HCT116 (cell line): ENCODE data around the gene CSRNP2. TPM values are rescaled to one million over a fixed set of nuclear protein-coding genes. Genes with fewer than 3 reads are reported as not detected.

Experiments used
- ATAC-seq: fragments of 200-7000 bp; cut with Tn5 transposase; 2 replicates; pipeline ENCODE4 v1.9.1; 2020; ENCODE audit warnings: mild to moderate bottlenecking, moderate library complexity
- BruUV-seq: library from RNA; stranded (reverse); fragments of 400-500 nt; replicated peaks from 2 replicates; lab custom pipeline; 2021; lab: Mats Ljungman, UMichigan
- CTCF ChIA-PET: fragments of 300-600 bp; sonication (Branson Sonifier 250); formaldehyde crosslinking; loops from one replicate; lab custom pipeline; 2021; ENCODE audit warnings: antibody characterized with exemption; lab: Charles Lee
- POLR2A ChIA-PET: fragments of 300-600, 350-600 bp; sonication (Branson Sonifier 250); formaldehyde crosslinking; loops from one replicate; lab custom pipeline; 2021; ENCODE audit warnings: antibody characterized with exemption; lab: Charles Lee
- RAD21 ChIA-PET, 2 experiments: fragments of 300-600 bp; sonication (Branson Sonifier 250); formaldehyde crosslinking; loops; one replicate each; lab custom pipeline; 2023; ENCODE audit warnings: low total read pairs in 2 of 2; ENCODE audit not compliant: uncharacterized antibody in 2 of 2, unreplicated experiment in 2 of 2, low non-redundant PET in 1 of 2; lab: Charles Lee
- DNase-seq: peaks from one replicate; pipeline ENCODE4 v3.0.0-alpha.2; 2010; ENCODE audit warnings: low read depth, low spot score
- H2AFZ ChIP-seq: fragments of 200-600 bp; shearing (Covaris generic), sonication (generic); 2 replicates; pipeline ENCODE4 v1.6.1; 2017; ENCODE audit warnings: low read depth, mixed run types, mixed read lengths, antibody characterized with exemption, low read length; ENCODE audit not compliant: poor library complexity, severe bottlenecking
- H3K27ac ChIP-seq: 2 replicates; pipeline ENCODE4 v1.5.1; 2012; ENCODE audit warnings: low read depth, low read length
- H3K27me3 ChIP-seq: fragments of 200-600 bp; sonication (generic); 2 replicates; pipeline ENCODE4 v1.6.1; 2016; ENCODE audit warnings: mixed run types, low read length, mixed read lengths; ENCODE audit not compliant: insufficient read depth
- H3K36me3 ChIP-seq, 2 experiments: fragments of 200-500 bp in 1 of 2; fragments of 200-600 bp in 1 of 2; sonication (Bioruptor generic) in 1 of 2; sonication (generic) in 1 of 2; 2 replicates each; pipeline versions ENCODE4 v1.5.1 to v1.6.1; 2014 to 2016; ENCODE audit warnings: low read length in 2 of 2, inconsistent platforms in 1 of 2, mixed read lengths in 1 of 2, mixed run types in 1 of 2; ENCODE audit not compliant: insufficient read depth in 2 of 2, control insufficient read depth in 1 of 2
- H3K4me1 ChIP-seq, 2 experiments: fragments of 200-600 bp in 1 of 2; sonication (generic) in 1 of 2; 2 replicates each; pipeline versions ENCODE4 v1.5.1 to v1.6.1; 2012 to 2017; ENCODE audit warnings: low read length in 2 of 2, inconsistent platforms in 1 of 2, mild to moderate bottlenecking in 1 of 2, mixed read lengths in 1 of 2, mixed run types in 1 of 2, moderate library complexity in 1 of 2; ENCODE audit not compliant: insufficient read depth in 2 of 2, control insufficient read depth in 1 of 2
- H3K4me2 ChIP-seq: fragments of 200-600 bp; sonication (generic); 2 replicates; pipeline ENCODE4 v1.6.1; 2017; ENCODE audit warnings: mixed run types, low read length, mixed read lengths
- H3K4me3 ChIP-seq, 2 experiments: fragments of 200-600 bp in 1 of 2; sonication (generic) in 1 of 2; replicated peaks in 1 of 2; 2 replicates each; pipeline ENCODE4 v1.5.1; 2011 to 2016; ENCODE audit warnings: low read length in 2 of 2, control low read depth in 1 of 2, low read depth in 1 of 2, mild to moderate bottlenecking in 1 of 2, mixed read lengths in 1 of 2, mixed run types in 1 of 2
- H3K79me2 ChIP-seq: fragments of 200-600 bp; sonication (generic); 2 replicates; pipeline ENCODE4 v1.6.1; 2017; ENCODE audit warnings: mild to moderate bottlenecking, mixed run types, low read length, moderate library complexity, mixed read lengths; ENCODE audit not compliant: insufficient read depth
- H3K9ac ChIP-seq: fragments of 200-600 bp; sonication (generic); 2 replicates; pipeline ENCODE4 v1.6.1; 2016; ENCODE audit warnings: low read length, mixed read lengths
- H3K9me2 ChIP-seq: fragments of 200-600 bp; sonication (generic), shearing (Covaris generic); 2 replicates; pipeline ENCODE4 v1.6.1; 2017; ENCODE audit warnings: mixed run types, mild to moderate bottlenecking, moderate library complexity; ENCODE audit not compliant: insufficient read depth
- H3K9me3 ChIP-seq, 2 experiments: fragments of 200-500 bp in 1 of 2; fragments of 200-600 bp in 1 of 2; sonication (Bioruptor generic) in 1 of 2; sonication (generic) in 1 of 2; 2 replicates each; pipeline ENCODE4 v1.6.1; 2014 to 2017; ENCODE audit warnings: low read length in 2 of 2, mixed read lengths in 2 of 2, inconsistent platforms in 1 of 2, low read depth in 1 of 2, mild to moderate bottlenecking in 1 of 2, mixed run types in 1 of 2, moderate library complexity in 1 of 2; ENCODE audit not compliant: control insufficient read depth in 1 of 2, insufficient read depth in 1 of 2
- H4K20me1 ChIP-seq: fragments of 200-600 bp; sonication (generic), shearing (Covaris generic); 2 replicates; pipeline ENCODE4 v1.6.1; 2017; ENCODE audit warnings: mixed run types, mild to moderate bottlenecking, moderate library complexity; ENCODE audit not compliant: insufficient read depth
- CBX3 ChIP-seq: IDR thresholded peaks from 2 replicates; pipeline ENCODE4 v1.6.1; 2012; ENCODE audit warnings: low read depth
- CEBPB ChIP-seq: IDR thresholded peaks from 2 replicates; pipeline ENCODE4 v1.6.1; 2012; ENCODE audit warnings: low read depth
- EGR1 ChIP-seq: IDR thresholded peaks from 2 replicates; pipeline ENCODE4 v1.6.1; 2012; ENCODE audit warnings: low read depth
- ELF1 ChIP-seq: IDR thresholded peaks from 2 replicates; pipeline ENCODE4 v1.6.1; 2012; ENCODE audit warnings: low read depth, borderline replicate concordance
- EZH2 ChIP-seq: fragments of 200-600 bp; sonication (generic); IDR thresholded peaks from 2 replicates; pipeline ENCODE4 v1.6.1; 2017; ENCODE audit warnings: antibody characterized with exemption, mixed run types
- EZH2phosphoT487 ChIP-seq: fragments of 200-600 bp; IDR thresholded peaks from 2 replicates; pipeline ENCODE4 v1.6.1; 2018; ENCODE audit warnings: antibody characterized with exemption, borderline replicate concordance
- FOSL1 ChIP-seq: IDR thresholded peaks from 2 replicates; pipeline ENCODE4 v1.6.1; 2012; ENCODE audit warnings: low read depth
- JUND ChIP-seq: IDR thresholded peaks from 2 replicates; pipeline ENCODE4 v1.6.1; 2012
- MAX ChIP-seq: IDR thresholded peaks from 2 replicates; pipeline ENCODE4 v1.6.1; 2012
- POLR2A ChIP-seq: IDR thresholded peaks from 2 replicates; pipeline ENCODE4 v1.7.0; 2011; ENCODE audit warnings: borderline replicate concordance; ENCODE audit not compliant: insufficient read depth, insufficient read length; ENCODE audit errors: extremely low read depth
- POLR2AphosphoS5 ChIP-seq: IDR thresholded peaks from 2 replicates; pipeline ENCODE4 v1.6.1; 2011; ENCODE audit warnings: mild to moderate bottlenecking, low read depth, low read length, moderate library complexity
- RAD21 ChIP-seq: IDR thresholded peaks from 2 replicates; pipeline ENCODE4 v1.6.1; 2012; ENCODE audit warnings: low read depth, mild to moderate bottlenecking
- SIN3A ChIP-seq: IDR thresholded peaks from 2 replicates; pipeline ENCODE4 v1.6.1; 2012; ENCODE audit warnings: low read depth
- SP1 ChIP-seq: IDR thresholded peaks from 2 replicates; pipeline ENCODE4 v1.6.1; 2012; ENCODE audit warnings: low read depth
- TCF7L2 ChIP-seq: IDR thresholded peaks from 2 replicates; pipeline ENCODE4 v1.7.0; 2011; ENCODE audit warnings: borderline replicate concordance, inconsistent platforms; ENCODE audit not compliant: insufficient read depth, insufficient read length; ENCODE audit errors: extremely low read depth
- YY1 ChIP-seq: IDR thresholded peaks from 2 replicates; pipeline ENCODE4 v1.6.1; 2011; ENCODE audit warnings: low read length, low read depth, moderate library complexity, mild to moderate bottlenecking; ENCODE audit not compliant: insufficient replicate concordance; ENCODE audit errors: extremely low read depth
- ZBTB33 ChIP-seq: IDR thresholded peaks from 2 replicates; pipeline ENCODE4 v1.6.1; 2011; ENCODE audit warnings: mild to moderate bottlenecking, low read length, moderate library complexity; ENCODE audit not compliant: insufficient replicate concordance; ENCODE audit errors: extremely low read depth
- ZFX ChIP-seq: fragments of 450-650 bp; IDR thresholded peaks from 2 replicates; pipeline ENCODE4 v1.6.1; 2017
- ZNF274 ChIP-seq: fragments of 200-500 bp; sonication (Bioruptor generic); IDR thresholded peaks from 2 replicates; pipeline ENCODE4 v1.6.1; 2014; ENCODE audit warnings: mild to moderate bottlenecking, low read depth, low read length, inconsistent platforms
- intact Hi-C: fragments of 100-400 bp; cut with micrococcal nuclease; formaldehyde crosslinking; loops from 2 replicates; pipeline ENCODE4 v1.10.0; 2022
- total RNA-seq: library from RNA; stranded (reverse); gene quantifications from one replicate; pipeline ENCODE4 v1.2.1, GENCODE V29; 2021; ENCODE audit not compliant: unreplicated experiment
- TF ChIP-seq, protein P1 (sequence below), 3 experiments: fragments of 200-600 bp in 1 of 3; sonication (generic) in 1 of 3; IDR thresholded peaks in 2 of 3; conservative IDR thresholded peaks in 1 of 3; 2 replicates each; pipeline ENCODE4 v1.5.1; 2012 to 2017; ENCODE audit warnings: low read depth in 2 of 3, low read length in 2 of 3, antibody characterized with exemption in 1 of 3, borderline replicate concordance in 1 of 3, control low read depth in 1 of 3, mild to moderate bottlenecking in 1 of 3, mixed read lengths in 1 of 3, mixed run types in 1 of 3, moderate library complexity in 1 of 3; ENCODE audit not compliant: insufficient read depth in 1 of 3

Gene CSRNP2
- total RNA-seq, 1 experiment from 2014 or later, result 19.0 TPM

DNA sequence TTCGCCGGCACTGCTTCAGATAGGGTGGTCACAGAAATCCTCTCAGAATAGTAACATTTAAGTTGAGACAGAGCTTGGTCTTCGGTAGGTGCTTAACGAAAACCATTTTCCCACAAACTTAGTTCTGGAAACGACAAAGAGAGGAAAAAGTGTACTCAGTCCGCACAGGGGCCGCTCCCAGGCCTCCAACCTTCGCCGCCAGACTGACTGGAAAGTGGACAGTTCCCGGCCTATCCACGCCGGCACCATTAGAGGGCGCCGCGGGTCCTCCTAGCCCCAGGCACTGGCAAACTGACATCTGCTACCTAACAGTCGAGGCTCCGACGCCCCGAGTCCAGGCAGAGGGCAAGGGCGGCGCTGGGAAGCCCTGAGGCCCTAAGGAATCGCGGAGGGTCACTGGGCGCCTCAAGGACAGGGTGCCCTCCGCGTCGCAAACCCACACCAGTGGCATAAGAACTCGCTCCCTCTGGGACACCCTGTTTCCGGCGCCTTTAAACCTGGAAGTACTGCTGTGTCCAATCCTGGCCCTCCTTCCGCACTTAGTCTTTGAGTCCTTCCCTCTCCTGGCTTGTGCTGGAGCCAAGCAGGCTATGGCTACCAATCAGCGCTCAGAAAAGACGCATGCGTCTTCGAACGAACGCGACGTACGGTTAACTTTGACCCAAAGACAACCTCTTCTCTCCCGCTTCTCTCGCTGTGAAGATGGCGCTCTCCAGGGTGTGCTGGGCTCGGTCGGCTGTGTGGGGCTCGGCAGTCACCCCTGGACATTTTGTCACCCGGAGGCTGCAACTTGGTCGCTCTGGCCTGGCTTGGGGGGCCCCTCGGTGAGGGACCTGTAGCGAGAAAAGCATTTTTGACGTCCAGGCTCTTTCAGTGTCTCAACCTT is 35.5 kb downstream of the CSRNP2 start, which contains the start of gene LETMD1:
Gene LETMD1, plus strand, starts transcription at position 673 of the 886 bp plus-strand sequence. Its CDS starts 30 bp downstream, at position 703.
- H3K4me1 ChIP-seq, result peaks cover 7 to 18% of the 10 kb centered on the region in 2 experiments; a peak in 2 of 4 replicates
- ChIA-PET CTCF (no interaction called here), POLR2A (no interaction called here), RAD21 (no interaction called here)
- no peaks in the 10 kb centered on the region for H4K20me1 ChIP-seq
- H3K9me2 ChIP-seq, result no peaks in the 10 kb centered on the region
- peak; percentile 99 for DNase-seq
- no peaks in the 10 kb centered on the region for H3K9me3 ChIP-seq
- ATAC-seq, result peak; percentile 99
- H3K79me2 ChIP-seq, result peaks cover 33% of the 10 kb centered on the region
- H3K27ac ChIP-seq, result peak within 1 kb of the TSS; percentile 84
- H3K36me3 ChIP-seq, result peaks cover 8 to 9% of the 10 kb centered on the region in 2 experiments
- H2AFZ ChIP-seq, result no peak within 1 kb of the TSS
- peak within 1 kb of the TSS; percentile 71 to 88 for H3K4me3 ChIP-seq
- H3K4me2 ChIP-seq, result peak within 1 kb of the TSS; percentile 87
- intact Hi-C loops, result loop anchor here (1.0 to 5.0 kb wide), 3 partner anchors 204 to 293 kb away; partner anchors contain the start of gene ATF1
- no peaks in the 10 kb centered on the region for H3K27me3 ChIP-seq
- H3K9ac ChIP-seq, result peak within 1 kb of the TSS; percentile 83
- BruUV-seq, result TSS peak; percentile 95
- TF ChIP-seq SP1 (peak; percentile 83), POLR2AphosphoS5 (peak; percentile 93), YY1 (peak; percentile 89), POLR2A (peak; percentile 75), CEBPB (no peak), ZBTB33 (no peak), ELF1 (peak; percentile 91), TCF7L2 (no peak), EZH2phosphoT487 (no peak), EGR1 (0 out of 2 replicates have a peak, but pooled peaks have one; percentile 28), FOSL1 (no peak), CBX3 (peak; percentile 80; the same call in 1 of the 2 replicates), JUND (no peak), ZNF274 (no peak), MAX (peak; percentile 88), EZH2 (no peak), RAD21 (peak; percentile 89), ZFX (peak; percentile 38; the same call in 1 of the 2 replicates), SIN3A (peak; percentile 93)
- TF ChIP-seq, protein P1, sequence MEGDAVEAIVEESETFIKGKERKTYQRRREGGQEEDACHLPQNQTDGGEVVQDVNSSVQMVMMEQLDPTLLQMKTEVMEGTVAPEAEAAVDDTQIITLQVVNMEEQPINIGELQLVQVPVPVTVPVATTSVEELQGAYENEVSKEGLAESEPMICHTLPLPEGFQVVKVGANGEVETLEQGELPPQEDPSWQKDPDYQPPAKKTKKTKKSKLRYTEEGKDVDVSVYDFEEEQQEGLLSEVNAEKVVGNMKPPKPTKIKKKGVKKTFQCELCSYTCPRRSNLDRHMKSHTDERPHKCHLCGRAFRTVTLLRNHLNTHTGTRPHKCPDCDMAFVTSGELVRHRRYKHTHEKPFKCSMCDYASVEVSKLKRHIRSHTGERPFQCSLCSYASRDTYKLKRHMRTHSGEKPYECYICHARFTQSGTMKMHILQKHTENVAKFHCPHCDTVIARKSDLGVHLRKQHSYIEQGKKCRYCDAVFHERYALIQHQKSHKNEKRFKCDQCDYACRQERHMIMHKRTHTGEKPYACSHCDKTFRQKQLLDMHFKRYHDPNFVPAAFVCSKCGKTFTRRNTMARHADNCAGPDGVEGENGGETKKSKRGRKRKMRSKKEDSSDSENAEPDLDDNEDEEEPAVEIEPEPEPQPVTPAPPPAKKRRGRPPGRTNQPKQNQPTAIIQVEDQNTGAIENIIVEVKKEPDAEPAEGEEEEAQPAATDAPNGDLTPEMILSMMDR (IDR thresholded peaks at IDR 0.05 in 2 of 3, conservative IDR thresholded peaks at IDR 0.05 in 1 of 3; ENCODE audit: borderline replicate concordance in 1 of 3, insufficient read depth in 1 of 3, low read depth in 2 of 3, low read length in 2 of 3), result peak; percentile 84 to 88 (median 87)
